ENCODE measurements around the gene NELFB. TPM values are rescaled to one million over a fixed set of nuclear protein-coding genes. Genes with fewer than 3 reads are reported as not detected.

The NELFB gene
- total RNA-seq, 2 experiments from 2014 or later, result 54.4 to 56.4 TPM

- DNase-seq, result peak; percentile 36
- H3K36me3 Mint-ChIP-seq, result no peaks in the 10 kb centered on the region
- peak overlapping the region; percentile 23 for H3K4me3 Mint-ChIP-seq
- H3K9me3 Mint-ChIP-seq, result peaks cover 2% of the 10 kb centered on the region
- peaks cover 9% of the 10 kb centered on the region for H3K4me1 Mint-ChIP-seq
- H3K27ac Mint-ChIP-seq, result no peak overlapping the region
- peaks cover 49% of the 10 kb centered on the region for H3K27me3 Mint-ChIP-seq
These were observed 39.1 kb downstream of the NELFB start for GRCh38 chr9:137294091-137294680.

DNA sequence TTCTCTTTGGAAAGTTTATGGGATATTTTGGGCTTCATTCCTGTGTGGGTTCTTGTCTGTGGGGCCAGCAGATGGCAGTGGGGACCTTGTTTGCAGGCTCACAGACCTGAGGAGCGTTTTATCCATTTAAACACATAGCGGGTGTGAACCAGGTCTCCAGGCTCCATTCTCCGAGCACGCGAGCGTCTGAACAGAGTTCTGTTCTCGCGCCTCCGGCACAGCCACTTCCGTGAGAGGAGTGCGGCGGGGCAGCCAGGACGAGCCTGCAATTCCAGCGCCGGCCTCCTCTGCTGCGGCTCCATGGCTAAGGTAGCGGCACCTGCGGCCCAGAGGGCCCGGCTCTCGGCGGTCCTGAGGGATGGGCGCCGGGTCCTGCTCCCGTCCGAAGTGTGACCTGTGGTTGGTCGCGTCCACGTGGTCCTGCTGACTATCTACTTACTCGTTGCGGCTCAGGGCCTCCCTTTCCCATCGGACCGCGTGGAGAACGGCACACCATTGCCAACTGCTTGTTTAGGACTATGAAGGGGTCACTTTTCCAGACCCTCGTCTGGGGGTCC, 39.6 kb downstream of the NELFB start:
- H3K27ac Mint-ChIP-seq, result no peak overlapping the region
- no peak for DNase-seq

GRCh38 chr9:137295238-137295811, 40.2 kb downstream of the NELFB start:
- H3K4me1 Mint-ChIP-seq, result peaks cover 12% of the 10 kb centered on the region
- no peaks in the 10 kb centered on the region for H3K36me3 Mint-ChIP-seq

More for the DNA sequence above, 39.6 kb downstream of the NELFB start:
- Mint-ChIP-seq H3K27me3 (peaks cover 53% of the 10 kb centered on the region), H3K4me3 (peak overlapping the region; percentile 23), H3K36me3 (no peaks in the 10 kb centered on the region), H3K4me1 (peaks cover 9% of the 10 kb centered on the region), H3K9me3 (peaks cover 2% of the 10 kb centered on the region)

GRCh38 chr9:137295849-137296669, 40.9 kb downstream of the NELFB start:
- H3K36me3 Mint-ChIP-seq, result no peaks in the 10 kb centered on the region
- peaks cover 62% of the 10 kb centered on the region for H3K27me3 Mint-ChIP-seq
- H3K27ac Mint-ChIP-seq, result no peak overlapping the region
- H3K9me3 Mint-ChIP-seq, result peaks cover 2% of the 10 kb centered on the region
- peaks cover 15% of the 10 kb centered on the region for H3K4me1 Mint-ChIP-seq
- peak overlapping the region; percentile 57 for H3K4me3 Mint-ChIP-seq
- DNase-seq, result no peak

More at GRCh38 chr9:137295238-137295811, 40.2 kb downstream of the NELFB start:
- Mint-ChIP-seq H3K9me3 (peaks cover 2% of the 10 kb centered on the region), H3K27ac (no peak overlapping the region), H3K4me3 (no peak overlapping the region), H3K27me3 (peaks cover 57% of the 10 kb centered on the region)
- DNase-seq, result peak; percentile 76

- no peaks in the 10 kb centered on the region for H3K36me3 Mint-ChIP-seq
- no peak for DNase-seq
- peaks cover 62% of the 10 kb centered on the region for H3K27me3 Mint-ChIP-seq
- H3K9me3 Mint-ChIP-seq, result peaks cover 2% of the 10 kb centered on the region
- peak overlapping the region; percentile 57 for H3K4me3 Mint-ChIP-seq
- no peak overlapping the region for H3K27ac Mint-ChIP-seq
- peaks cover 15% of the 10 kb centered on the region for H3K4me1 Mint-ChIP-seq
These were observed 41.8 kb downstream of the NELFB start for GRCh38 chr9:137296670-137297664.

- DNase-seq, result no peak
- no peak overlapping the region for H3K4me3 Mint-ChIP-seq
- H3K27me3 Mint-ChIP-seq, result peaks cover 60% of the 10 kb centered on the region
- no peaks in the 10 kb centered on the region for H3K36me3 Mint-ChIP-seq
- no peak overlapping the region for H3K27ac Mint-ChIP-seq
- peaks cover 2% of the 10 kb centered on the region for H3K9me3 Mint-ChIP-seq
- peaks cover 16% of the 10 kb centered on the region for H3K4me1 Mint-ChIP-seq
These were observed 42.8 kb downstream of the NELFB start for GRCh38 chr9:137297966-137298365.

- H3K9me3 Mint-ChIP-seq, result peaks cover 2% of the 10 kb centered on the region
- H3K4me1 Mint-ChIP-seq, result peaks cover 18% of the 10 kb centered on the region
- no peak overlapping the region for H3K27ac Mint-ChIP-seq
- peaks cover 54% of the 10 kb centered on the region for H3K27me3 Mint-ChIP-seq
- no peak overlapping the region for H3K4me3 Mint-ChIP-seq
- H3K36me3 Mint-ChIP-seq, result no peaks in the 10 kb centered on the region
- DNase-seq, result no peak
These were observed 43.5 kb downstream of the NELFB start for GRCh38 chr9:137298401-137299202.

GRCh38 chr9:137299203-137299565, 44.1 kb downstream of the NELFB start:
- no peaks in the 10 kb centered on the region for H3K36me3 Mint-ChIP-seq
- peaks cover 48% of the 10 kb centered on the region for H3K27me3 Mint-ChIP-seq
- H3K27ac Mint-ChIP-seq, result no peak overlapping the region
- H3K9me3 Mint-ChIP-seq, result peaks cover 2% of the 10 kb centered on the region
- DNase-seq, result no peak
- peaks cover 18% of the 10 kb centered on the region for H3K4me1 Mint-ChIP-seq
- no peak overlapping the region for H3K4me3 Mint-ChIP-seq

DNA sequence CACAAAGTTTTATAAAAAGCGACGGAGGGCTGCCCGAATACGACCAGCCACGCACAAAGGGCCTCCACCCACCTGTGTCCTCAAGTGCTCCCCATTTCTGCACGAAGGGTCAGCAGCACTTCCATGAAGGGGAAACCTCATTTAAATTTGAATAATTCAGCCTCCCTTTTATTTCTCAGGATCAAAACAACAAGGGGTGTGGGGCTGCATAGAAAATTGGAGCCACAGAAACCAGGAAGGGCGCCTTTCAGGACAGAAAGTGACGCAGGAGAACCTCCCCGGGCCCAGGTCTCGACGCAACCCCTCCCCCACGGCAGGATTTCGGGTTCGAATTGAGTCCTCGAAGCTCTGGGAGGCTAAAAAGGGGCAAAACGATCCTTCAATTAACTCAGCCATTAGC, 44.8 kb downstream of the NELFB start:
- no peak for DNase-seq
- Mint-ChIP-seq H3K27me3 (peaks cover 41% of the 10 kb centered on the region), H3K4me3 (peak overlapping the region; percentile 47), H3K9me3 (no peaks in the 10 kb centered on the region), H3K36me3 (no peaks in the 10 kb centered on the region), H3K27ac (no peak overlapping the region), H3K4me1 (peaks cover 14% of the 10 kb centered on the region)

- peak overlapping the region; percentile 81 for H3K4me3 Mint-ChIP-seq
- H3K9me3 Mint-ChIP-seq, result no peaks in the 10 kb centered on the region
- peaks cover 39% of the 10 kb centered on the region for H3K27me3 Mint-ChIP-seq
- H3K27ac Mint-ChIP-seq, result peak overlapping the region; percentile 48
- no peaks in the 10 kb centered on the region for H3K36me3 Mint-ChIP-seq
- no peak for DNase-seq
- H3K4me1 Mint-ChIP-seq, result peaks cover 17% of the 10 kb centered on the region
These were observed 45.5 kb downstream of the NELFB start for GRCh38 chr9:137300567-137301080.

- peaks cover 17% of the 10 kb centered on the region for H3K4me1 Mint-ChIP-seq
- H3K27me3 Mint-ChIP-seq, result peaks cover 38% of the 10 kb centered on the region
- H3K27ac Mint-ChIP-seq, result no peak overlapping the region
- H3K36me3 Mint-ChIP-seq, result no peaks in the 10 kb centered on the region
- peak; percentile 40 for DNase-seq
- H3K9me3 Mint-ChIP-seq, result no peaks in the 10 kb centered on the region
- H3K4me3 Mint-ChIP-seq, result peak overlapping the region; percentile 81
These were observed 46.2 kb downstream of the NELFB start for GRCh38 chr9:137301081-137301947.

DNA sequence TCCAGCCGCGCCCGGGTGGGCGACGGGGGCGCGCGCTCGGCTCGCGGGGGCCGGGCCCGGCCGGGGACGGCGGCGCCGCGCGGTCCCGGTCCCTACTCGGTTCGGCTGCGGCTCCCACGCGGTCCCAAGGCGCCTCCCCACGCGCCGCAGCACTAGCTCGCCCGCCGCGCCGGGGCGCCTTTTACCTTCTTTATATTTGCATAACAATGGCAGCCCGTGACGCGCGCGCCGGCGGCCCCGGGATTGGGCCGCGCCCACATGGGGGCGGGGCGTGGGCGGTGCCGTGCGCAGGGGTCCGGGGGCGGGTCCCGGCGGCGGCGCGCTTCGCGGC, 47.0 kb downstream of the NELFB start, which contains the start of gene NRARP:
TSS of gene NRARP (minus strand) at position 154 of the 331 bp plus-strand sequence. CDS start 343 bp downstream, outside the sequence.
- H3K4me1 Mint-ChIP-seq, result peaks cover 13% of the 10 kb centered on the region
- no peaks in the 10 kb centered on the region for H3K9me3 Mint-ChIP-seq
- H3K27me3 Mint-ChIP-seq, result peaks cover 30% of the 10 kb centered on the region
- H3K27ac Mint-ChIP-seq, result no peak within 1 kb of the TSS
- H3K4me3 Mint-ChIP-seq, result peak within 1 kb of the TSS; percentile 81
- H3K36me3 Mint-ChIP-seq, result no peaks in the 10 kb centered on the region
- peak; percentile 94 for DNase-seq
